Adrenal gland (tissue), 12 donors: ENCODE measurements around the gene MAML3. TPM values are rescaled to one million over a fixed set of nuclear protein-coding genes. Genes with fewer than 3 reads are reported as not detected.
A peak's percentile ranks its signal among the peaks of the same experiment; 100 is the strongest.

Experiments
- DNase-seq, 7 donors: peaks; one replicate each; pipeline ENCODE4 v3.0.0-alpha.2; 2019 to 2020
- H3K27ac ChIP-seq, 5 donors: fragments of 200-600 bp; sonication (generic) in 4 of 5; 1 replicate in 3 of 5; 2 replicates in 2 of 5; pipeline versions ENCODE4 v1.5.1 to v1.8.0; 2016 to 2020; ENCODE audit warnings: mild to moderate bottlenecking in 1 of 5
- H3K27me3 ChIP-seq: fragments of 200-600 bp; 2 replicates; pipeline ENCODE4 v1.8.0; 2021
- H3K36me3 ChIP-seq, 2 donors: fragments of 200-600 bp; replicated peaks in 1 of 2; 1 replicate in 1 of 2; 2 replicates in 1 of 2; pipeline versions ENCODE4 v1.5.1 to v1.8.0; 2018 to 2022
- H3K4me1 ChIP-seq, 2 donors: fragments of 200-600 bp; replicated peaks in 1 of 2; 1 replicate in 1 of 2; 2 replicates in 1 of 2; pipeline versions ENCODE4 v1.5.1 to v1.8.0; 2018 to 2021
- H3K4me3 ChIP-seq, 4 donors: fragments of 200-600 bp; sonication (generic) in 3 of 4; one replicate each; pipeline ENCODE4 v1.5.1; 2016 to 2018
- H3K9me3 ChIP-seq, 3 donors: fragments of 200-600 bp; sonication (generic) in 1 of 3; replicated peaks in 1 of 3; 1 replicate in 2 of 3; 2 replicates in 1 of 3; pipeline versions ENCODE4 v1.5.1 to v1.8.0; 2016 to 2021
- POLR2A ChIP-seq, 2 donors: fragments of 450-650 bp; IDR thresholded peaks; one replicate each; pipeline ENCODE4 v1.6.1; 2017; ENCODE audit warnings: antibody characterized with exemption in 2 of 2, mild to moderate bottlenecking in 2 of 2, moderate library complexity in 1 of 2
- WGBS, 4 donors: extraction: QIAGEN DNeasy Blood & Tissue Kit in 2 of 4; methylation state at CpG; one replicate each; pipeline versions ENCODE4 v1.1.5 to v1.1.7; 2013 to 2017; 5-methylcytosine and 5-hydroxymethylcytosine counted together
- intact Hi-C, 2 donors: fragments of 100-400 bp; cut with DNase I; formaldehyde crosslinking; loops; one replicate each; pipeline versions ENCODE4 v1.14.1 to v1.15.0; 2022 to 2023
- polyA plus RNA-seq, 3 donors: library from polyadenylated mRNA; stranded (reverse); fragments of 200-250 nt in 2 of 3; fragments of 350-450 nt in 1 of 3; fragmentation: Illumina TruSeq in 1 of 3; extraction: RNeasy Lipid Tissue Mini Kit (QIAGEN cat#74804) in 1 of 3; gene quantifications; one replicate each; pipeline ENCODE4 v1.2.3, GENCODE V29; 2013 to 2014
- total RNA-seq, 9 donors: library from RNA; depleted of rRNA in 4 of 9; stranded (reverse); fragments of >200 nt in 4 of 9; fragments of 120-200 nt in 1 of 9; fragmentation: NEBNext Ultra II Directional in 1 of 9; extraction: Animal tissue kit (Norgen Biotek cat#: 25700) in 1 of 9; gene quantifications; one replicate each; pipeline versions ENCODE4 v1.1.0 to v1.2.4, GENCODE V29; 2013 to 2023
- TF ChIP-seq, protein P1 (sequence below), 6 experiments: fragments of 450-650 bp in 4 of 6; fragments of 200-600 bp in 2 of 6; sonication (generic) in 1 of 6; IDR thresholded peaks; 1 replicate in 5 of 6; 2 replicates in 1 of 6; pipeline versions ENCODE4 v1.5.1 to v1.8.0; 2016 to 2021; ENCODE audit warnings: antibody characterized with exemption in 6 of 6, mild to moderate bottlenecking in 2 of 6, moderate library complexity in 1 of 6
- donor health status: healthy with polysubstance abuse.
- donor health status: Bipolar disorder and iron deficiency.
- donor health status: DM: yes; HTN: yes; CAD: no.
- donor health status: DM: no; HTN: no; CAD: no.
- donor health status: DM: no; HTN: no; CAD: no.
- donor health status: DM: yes; HTN: yes; CAD: no.

Gene MAML3
- total and polyA plus RNA-seq, 12 donors, result 2.0 to 15.9 (median 8.4) TPM

DNA sequence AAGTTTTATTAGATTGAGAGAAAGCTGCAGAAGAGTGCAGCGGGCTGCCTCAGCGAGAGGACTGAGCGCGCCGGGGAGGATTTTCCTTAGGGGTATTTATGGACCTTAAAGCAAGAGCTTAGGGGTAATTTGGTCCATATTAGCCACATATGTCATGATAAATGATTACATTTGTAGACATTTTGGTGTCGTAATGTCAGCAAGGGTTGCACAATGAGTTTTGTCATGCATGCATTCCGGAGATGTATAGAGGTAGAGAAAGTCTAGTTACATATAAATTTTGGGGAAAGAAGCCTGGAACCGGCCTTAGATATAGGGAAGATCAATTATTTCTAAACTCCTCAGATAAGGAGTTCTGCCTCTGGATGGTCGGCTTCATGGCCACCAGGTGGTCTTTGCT, 478.3 kb downstream of the MAML3 start:
- TF ChIP-seq, protein P1, sequence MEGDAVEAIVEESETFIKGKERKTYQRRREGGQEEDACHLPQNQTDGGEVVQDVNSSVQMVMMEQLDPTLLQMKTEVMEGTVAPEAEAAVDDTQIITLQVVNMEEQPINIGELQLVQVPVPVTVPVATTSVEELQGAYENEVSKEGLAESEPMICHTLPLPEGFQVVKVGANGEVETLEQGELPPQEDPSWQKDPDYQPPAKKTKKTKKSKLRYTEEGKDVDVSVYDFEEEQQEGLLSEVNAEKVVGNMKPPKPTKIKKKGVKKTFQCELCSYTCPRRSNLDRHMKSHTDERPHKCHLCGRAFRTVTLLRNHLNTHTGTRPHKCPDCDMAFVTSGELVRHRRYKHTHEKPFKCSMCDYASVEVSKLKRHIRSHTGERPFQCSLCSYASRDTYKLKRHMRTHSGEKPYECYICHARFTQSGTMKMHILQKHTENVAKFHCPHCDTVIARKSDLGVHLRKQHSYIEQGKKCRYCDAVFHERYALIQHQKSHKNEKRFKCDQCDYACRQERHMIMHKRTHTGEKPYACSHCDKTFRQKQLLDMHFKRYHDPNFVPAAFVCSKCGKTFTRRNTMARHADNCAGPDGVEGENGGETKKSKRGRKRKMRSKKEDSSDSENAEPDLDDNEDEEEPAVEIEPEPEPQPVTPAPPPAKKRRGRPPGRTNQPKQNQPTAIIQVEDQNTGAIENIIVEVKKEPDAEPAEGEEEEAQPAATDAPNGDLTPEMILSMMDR (IDR thresholded peaks at IDR 0.05), result no peak
- no peak for TF ChIP-seq POLR2A (IDR thresholded peaks at IDR 0.05)
- DNase-seq, result peak in 1 of 7 donors; percentile 12
- 82 to 91% (median 88%) methylated on average over 9 of the region's 9 CpGs for WGBS, 4 donors
- no peaks in the 10 kb centered on the region for H3K27me3 ChIP-seq
- intact Hi-C loops, result no loop called here
- H3K4me1 ChIP-seq, result peaks cover 3 to 32% of the 10 kb centered on the region in 2 donors
- peak overlapping the region in 1 of 5 donors; percentile 49 for H3K27ac ChIP-seq
- H3K4me3 ChIP-seq, result no peak overlapping the region
- H3K9me3 ChIP-seq, result no peaks in the 10 kb centered on the region
- peaks cover 0 to 25% of the 10 kb centered on the region in 2 donors for H3K36me3 ChIP-seq

DNA sequence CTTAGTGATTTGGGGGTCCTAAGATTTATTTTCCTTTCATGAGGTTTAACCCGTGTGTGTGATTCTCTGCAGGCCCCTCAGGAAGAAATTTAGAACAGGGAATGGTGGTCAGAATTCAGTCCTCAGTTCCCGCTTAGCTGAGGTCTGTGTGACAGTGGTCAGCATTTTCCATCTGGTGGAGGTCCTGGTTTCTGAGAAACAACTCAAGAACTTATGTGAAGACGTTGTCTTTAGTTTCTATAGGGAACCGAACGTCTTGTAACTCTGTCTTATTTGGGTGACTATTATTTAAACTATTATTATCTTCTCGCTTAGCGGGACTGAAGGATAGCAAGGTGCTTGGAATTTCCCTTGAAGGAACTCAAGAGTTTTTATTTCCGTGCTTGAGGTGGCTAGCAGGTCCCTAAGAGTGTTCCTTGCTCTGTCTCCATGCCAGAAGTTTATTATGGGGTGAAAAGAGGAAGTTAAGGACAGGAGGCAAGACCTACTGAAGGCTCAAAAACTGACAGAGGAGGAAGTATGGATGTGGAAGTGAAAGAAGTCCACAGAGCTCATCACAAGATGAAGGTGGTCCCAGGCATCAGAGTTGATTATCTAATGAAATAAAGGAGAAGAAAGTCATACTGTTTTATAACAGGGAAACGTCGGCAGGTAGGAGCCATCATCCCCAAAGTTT, 479.0 kb downstream of the MAML3 start:
- peaks cover 0 to 25% of the 10 kb centered on the region in 2 donors for H3K36me3 ChIP-seq
- intact Hi-C loops, result no loop called here
- TF ChIP-seq, protein P1 (IDR thresholded peaks at IDR 0.05), result no peak
- WGBS, 4 donors, result 82 to 90% (median 87%) methylated on average over 10 of the region's 10 CpGs
- peak in 1 of 7 donors; percentile 16 for DNase-seq
- H3K4me1 ChIP-seq, result peaks cover 3 to 28% of the 10 kb centered on the region in 2 donors
- peak overlapping the region in 3 of 5 donors; percentile 12 to 49 (median 45) for H3K27ac ChIP-seq
- no peaks in the 10 kb centered on the region for H3K9me3 ChIP-seq
- H3K4me3 ChIP-seq, result no peak overlapping the region
- H3K27me3 ChIP-seq, result no peaks in the 10 kb centered on the region

DNA sequence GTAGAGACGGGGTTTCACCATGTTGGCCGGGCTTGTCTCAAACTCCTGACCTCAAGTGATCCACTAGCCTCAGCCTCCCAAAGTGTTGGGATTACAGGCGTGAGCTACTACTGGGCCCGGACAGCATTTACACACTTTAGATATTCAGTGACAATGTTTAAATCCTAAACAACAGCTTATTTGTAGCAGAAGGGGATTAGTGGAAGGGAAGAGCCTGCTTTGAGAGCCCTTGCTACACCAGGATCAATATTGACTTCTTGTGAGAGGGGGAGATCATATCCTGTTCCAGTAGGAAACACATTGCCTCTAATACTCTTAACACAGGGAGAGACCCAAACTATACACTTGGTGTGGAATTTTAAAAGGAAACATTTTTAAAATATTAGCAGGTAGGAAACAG, 481.3 kb downstream of the MAML3 start:
- no peaks in the 10 kb centered on the region for H3K9me3 ChIP-seq
- TF ChIP-seq, protein P1 (IDR thresholded peaks at IDR 0.05), result no peak
- no peak for TF ChIP-seq POLR2A (IDR thresholded peaks at IDR 0.05)
- no peak overlapping the region for H3K27ac ChIP-seq
- H3K27me3 ChIP-seq, result no peaks in the 10 kb centered on the region
- DNase-seq, result no peak
- H3K4me3 ChIP-seq, result no peak overlapping the region
- H3K36me3 ChIP-seq, result peaks cover 0 to 10% of the 10 kb centered on the region in 2 donors
- peaks cover 4 to 50% of the 10 kb centered on the region in 2 donors for H3K4me1 ChIP-seq
- intact Hi-C loops, result no loop called here
- 87 to 96% (median 95%) methylated on average over 4 of the region's 4 CpGs for whole genome bisulfite sequencing, 4 donors

DNA sequence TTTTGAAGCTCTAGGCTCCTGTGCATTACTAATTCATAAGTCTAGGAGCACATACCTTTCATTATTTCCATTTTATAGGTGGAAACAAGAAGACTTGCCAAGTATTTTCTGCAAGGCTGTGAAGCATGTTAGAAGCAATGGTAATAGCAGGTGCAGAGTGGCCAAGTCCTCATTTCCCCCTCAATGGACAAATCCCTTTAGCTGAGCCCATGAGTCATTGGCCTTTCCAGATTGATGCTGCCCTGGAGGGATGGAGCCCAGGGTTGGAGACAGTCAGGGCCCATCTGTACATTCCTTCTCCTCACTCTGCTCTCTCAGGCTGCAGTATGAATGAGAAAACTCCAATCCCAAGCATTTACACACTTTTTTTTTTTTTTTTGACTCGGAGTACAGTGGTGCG, 481.8 kb downstream of the MAML3 start:
- DNase-seq, result peak in 1 of 7 donors; percentile 43
- H3K9me3 ChIP-seq, result no peaks in the 10 kb centered on the region
- peaks cover 0 to 10% of the 10 kb centered on the region in 2 donors for H3K36me3 ChIP-seq
- 94 to 98% (median 97%) methylated on average over 2 of the region's 2 CpGs for WGBS, 4 donors
- H3K27ac ChIP-seq, result no peak overlapping the region
- no peaks in the 10 kb centered on the region for H3K27me3 ChIP-seq
- peaks cover 9 to 51% of the 10 kb centered on the region in 2 donors for H3K4me1 ChIP-seq
- TF ChIP-seq, protein P1 (IDR thresholded peaks at IDR 0.05), result no peak
- no peak for TF ChIP-seq POLR2A (IDR thresholded peaks at IDR 0.05)
- intact Hi-C loops, result no loop called here
- no peak overlapping the region for H3K4me3 ChIP-seq
